H1 (cell line): Measurements from ENCODE around the gene CRABP2. TPM values are rescaled to one million over a fixed set of nuclear protein-coding genes. Genes with fewer than 3 reads are reported as not detected.

Experiments
- BRCA1 ChIP-seq: IDR thresholded peaks from 2 replicates; pipeline ENCODE4 v1.6.1; 2012; ENCODE audit warnings: low read depth, low read length, improper control_type of control experiment
- CEBPB ChIP-seq: IDR thresholded peaks from 2 replicates; pipeline ENCODE4 v1.6.1; 2012; ENCODE audit warnings: low read depth, low read length
- CHD7 ChIP-seq: fragments of 300-600 bp; sonication (generic); IDR thresholded peaks from 2 replicates; pipeline ENCODE4 v1.7.1; 2012; ENCODE audit warnings: low read length, moderate library complexity, mild to moderate bottlenecking, inconsistent platforms; ENCODE audit not compliant: insufficient replicate concordance
- CTBP2 ChIP-seq: IDR thresholded peaks from 2 replicates; pipeline ENCODE4 v1.7.0; 2011; ENCODE audit warnings: borderline replicate concordance, mild to moderate bottlenecking, moderate library complexity, mixed read lengths, low read length; ENCODE audit not compliant: insufficient read depth, insufficient read length
- NANOG ChIP-seq: IDR thresholded peaks from 2 replicates; pipeline ENCODE4 v1.6.1; 2011; ENCODE audit warnings: low read length, low read depth, mild to moderate bottlenecking, inconsistent platforms; ENCODE audit not compliant: insufficient read depth, poor library complexity, severe bottlenecking
- PHF8 ChIP-seq: fragments of 200-600 bp; sonication (generic); conservative IDR thresholded peaks from 2 replicates; pipeline ENCODE4 v1.7.1; 2012; ENCODE audit warnings: low read depth, mild to moderate bottlenecking, inconsistent platforms, low read length, moderate library complexity
- POLR2AphosphoS5 ChIP-seq: IDR thresholded peaks from 2 replicates; pipeline ENCODE4 v1.6.1; 2011; ENCODE audit warnings: low read depth, low read length
- polyA plus RNA-seq, 7 experiments: library from polyadenylated mRNA; depleted of rRNA in 3 of 7; stranded (reverse) in 5 of 7; unstranded in 2 of 7; fragments of >200 nt in 5 of 7; fragments of 200-250 nt in 2 of 7; gene quantifications; 1 replicate in 5 of 7; 2 replicates in 1 of 7; 4 replicates in 1 of 7; pipeline versions ENCODE4 v1.2.1 to v1.2.3, GENCODE V29; 2011 to 2013; ENCODE audit warnings: missing spikeins in 2 of 7, mixed read lengths in 2 of 7
- total RNA-seq: library from RNA; stranded (reverse); fragmentation: NEBNext Ultra II Directional; extraction: Animal tissue kit (Norgen Biotek cat#: 25700); gene quantifications from 2 replicates; pipeline ENCODE4 v1.2.1, GENCODE V29; 2021
- TF ChIP-seq, protein P1 (sequence below), 3 experiments: IDR thresholded peaks; 1 replicate in 2 of 3; 2 replicates in 1 of 3; pipeline versions ENCODE4 v1.5.1 to v1.6.1; 2011; ENCODE audit warnings: low read length in 3 of 3, mild to moderate bottlenecking in 3 of 3, inconsistent platforms in 2 of 3, low read depth in 1 of 3, moderate library complexity in 1 of 3; ENCODE audit not compliant: insufficient read depth in 1 of 3; ENCODE audit errors: control extremely low read depth in 1 of 3

The CRABP2 gene
- total and polyA plus RNA-seq, 2 of the 8 experiments (the other 6 are each of a cell fraction or from before 2014, with no cell fraction given), result 69.2 to 119 TPM

DNA sequence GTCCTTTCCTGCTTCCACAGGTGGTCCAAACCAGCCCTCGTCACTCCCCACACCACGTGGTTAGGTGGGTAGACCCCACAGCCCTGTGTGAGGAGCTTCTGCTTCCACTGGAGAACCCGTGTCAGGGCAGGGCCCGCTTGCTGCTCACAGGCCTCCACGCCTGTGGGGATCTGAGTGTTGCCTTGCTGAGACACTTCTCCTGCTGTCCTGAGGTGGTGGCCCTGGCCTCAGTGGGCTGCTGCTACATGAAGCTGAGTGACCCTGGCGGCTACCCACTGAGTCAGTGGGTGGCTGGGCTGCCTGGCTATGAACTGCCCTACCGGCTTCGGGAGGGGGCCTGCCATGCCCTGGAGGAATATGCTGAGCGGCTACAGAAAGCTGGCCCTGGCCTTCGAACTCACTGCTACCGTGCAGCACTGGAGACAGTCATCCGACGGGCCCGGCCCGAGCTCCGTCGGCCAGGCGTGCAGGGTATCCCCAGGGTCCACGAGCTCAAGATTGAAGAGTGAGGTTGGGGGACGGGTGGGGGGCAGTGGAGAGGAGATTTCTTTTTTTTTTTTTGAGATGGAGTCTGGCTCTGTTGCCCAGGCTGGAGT lies 28.7 kb upstream of the CRABP2 start (continued):
- TF ChIP-seq CHD7, result no peak
- no peak for TF ChIP-seq NANOG
- TF ChIP-seq PHF8, result no peak
- no peak for TF ChIP-seq BRCA1
- no peak for TF ChIP-seq CTBP2
- TF ChIP-seq CEBPB, result no peak
- TF ChIP-seq, protein P1, sequence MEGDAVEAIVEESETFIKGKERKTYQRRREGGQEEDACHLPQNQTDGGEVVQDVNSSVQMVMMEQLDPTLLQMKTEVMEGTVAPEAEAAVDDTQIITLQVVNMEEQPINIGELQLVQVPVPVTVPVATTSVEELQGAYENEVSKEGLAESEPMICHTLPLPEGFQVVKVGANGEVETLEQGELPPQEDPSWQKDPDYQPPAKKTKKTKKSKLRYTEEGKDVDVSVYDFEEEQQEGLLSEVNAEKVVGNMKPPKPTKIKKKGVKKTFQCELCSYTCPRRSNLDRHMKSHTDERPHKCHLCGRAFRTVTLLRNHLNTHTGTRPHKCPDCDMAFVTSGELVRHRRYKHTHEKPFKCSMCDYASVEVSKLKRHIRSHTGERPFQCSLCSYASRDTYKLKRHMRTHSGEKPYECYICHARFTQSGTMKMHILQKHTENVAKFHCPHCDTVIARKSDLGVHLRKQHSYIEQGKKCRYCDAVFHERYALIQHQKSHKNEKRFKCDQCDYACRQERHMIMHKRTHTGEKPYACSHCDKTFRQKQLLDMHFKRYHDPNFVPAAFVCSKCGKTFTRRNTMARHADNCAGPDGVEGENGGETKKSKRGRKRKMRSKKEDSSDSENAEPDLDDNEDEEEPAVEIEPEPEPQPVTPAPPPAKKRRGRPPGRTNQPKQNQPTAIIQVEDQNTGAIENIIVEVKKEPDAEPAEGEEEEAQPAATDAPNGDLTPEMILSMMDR (IDR thresholded peaks at IDR 0.05; ENCODE audit: control extremely low read depth in 1 of 3, insufficient read depth in 1 of 3, low read depth in 1 of 3, low read length in 3 of 3), result no peak
- no peak for TF ChIP-seq POLR2AphosphoS5
